ENCODE results near the gene SIGLEC7. TPM values are rescaled to one million over a fixed set of nuclear protein-coding genes. Genes with fewer than 3 reads are reported as not detected.
"Not testable (repeated sequence)": the region's sequence is repeated elsewhere in the genome, so short reads cannot be mapped to it uniquely, and the experiment has no call there.

Gene SIGLEC7
- total and polyA plus RNA-seq, 2 donors from 2014 or later = 1.2 to 4.0 TPM

DNA sequence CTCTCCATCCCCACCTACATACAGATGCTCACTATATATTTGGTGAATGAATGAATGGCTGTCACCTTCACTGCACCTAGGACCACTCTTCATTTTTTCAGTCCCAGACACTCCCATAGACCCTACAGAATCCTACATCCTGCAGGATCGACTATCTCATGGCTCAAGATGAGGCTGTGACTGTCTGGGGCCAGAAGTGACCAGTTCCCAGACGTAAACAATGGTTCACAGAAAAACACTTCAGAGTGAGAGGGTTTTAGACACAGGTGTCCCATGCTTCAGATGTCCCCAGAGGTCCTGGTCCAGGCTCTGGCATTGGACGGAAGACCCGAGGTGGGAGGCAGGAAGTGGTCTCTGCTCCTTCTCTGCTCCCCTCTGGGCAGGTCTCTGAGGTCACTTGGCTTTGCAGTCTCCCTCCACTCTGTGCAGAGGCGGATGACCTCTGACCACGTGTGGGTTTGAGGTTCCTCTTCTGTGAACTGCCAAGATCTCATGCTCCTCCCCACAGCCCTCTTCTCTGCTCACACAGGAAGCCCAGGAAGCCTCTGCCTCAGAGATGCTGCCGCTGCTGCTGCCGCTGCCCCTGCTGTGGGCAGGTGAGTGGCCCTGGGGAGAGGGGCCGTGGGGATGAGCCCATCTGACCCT is 24.9 kb downstream of the SIGLEC7 start:
- FAIRE-seq = no peak
- TF ChIP-seq, protein P1, sequence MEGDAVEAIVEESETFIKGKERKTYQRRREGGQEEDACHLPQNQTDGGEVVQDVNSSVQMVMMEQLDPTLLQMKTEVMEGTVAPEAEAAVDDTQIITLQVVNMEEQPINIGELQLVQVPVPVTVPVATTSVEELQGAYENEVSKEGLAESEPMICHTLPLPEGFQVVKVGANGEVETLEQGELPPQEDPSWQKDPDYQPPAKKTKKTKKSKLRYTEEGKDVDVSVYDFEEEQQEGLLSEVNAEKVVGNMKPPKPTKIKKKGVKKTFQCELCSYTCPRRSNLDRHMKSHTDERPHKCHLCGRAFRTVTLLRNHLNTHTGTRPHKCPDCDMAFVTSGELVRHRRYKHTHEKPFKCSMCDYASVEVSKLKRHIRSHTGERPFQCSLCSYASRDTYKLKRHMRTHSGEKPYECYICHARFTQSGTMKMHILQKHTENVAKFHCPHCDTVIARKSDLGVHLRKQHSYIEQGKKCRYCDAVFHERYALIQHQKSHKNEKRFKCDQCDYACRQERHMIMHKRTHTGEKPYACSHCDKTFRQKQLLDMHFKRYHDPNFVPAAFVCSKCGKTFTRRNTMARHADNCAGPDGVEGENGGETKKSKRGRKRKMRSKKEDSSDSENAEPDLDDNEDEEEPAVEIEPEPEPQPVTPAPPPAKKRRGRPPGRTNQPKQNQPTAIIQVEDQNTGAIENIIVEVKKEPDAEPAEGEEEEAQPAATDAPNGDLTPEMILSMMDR (IDR thresholded peaks at IDR 0.05; ENCODE audit: borderline replicate concordance, extremely low read depth, insufficient read depth) = no peak
- no peak overlapping the region for H3K4me3 ChIP-seq (ENCODE audit: low read length in 3 of 3)
- no peaks in the 10 kb centered on the region for H3K36me3 ChIP-seq (ENCODE audit: control insufficient read depth in 2 of 3, insufficient read depth in 3 of 3, low read length in 3 of 3)
- H3K9ac ChIP-seq (ENCODE audit: low read length in 3 of 3) = no peak overlapping the region
- DNase-seq = peak in 1 of 5 donors; percentile 63
- H3K4me1 ChIP-seq (ENCODE audit: control insufficient read depth in 2 of 3, insufficient read depth in 2 of 3, low read depth in 1 of 3, low read length in 3 of 3) = no peaks in the 10 kb centered on the region
- H3K27ac ChIP-seq (ENCODE audit: low read depth in 2 of 2, low read length in 2 of 2) = no peak overlapping the region
- no peaks in the 10 kb centered on the region for H3K27me3 ChIP-seq (ENCODE audit: control insufficient read depth, insufficient read depth, low read length)
- intact Hi-C loops (cut with DNase I) = no loop called here
- H3K9me3 ChIP-seq (ENCODE audit: control insufficient read depth in 2 of 3, insufficient read depth in 1 of 3, low read length in 3 of 3) = no peaks in the 10 kb centered on the region

- Histone ChIP-seq H3K9me3 (ENCODE audit: control insufficient read depth in 2 of 3, insufficient read depth in 1 of 3, low read length in 3 of 3) (no peaks in the 10 kb centered on the region), H3K4me1 (ENCODE audit: control insufficient read depth in 2 of 3, insufficient read depth in 2 of 3, low read depth in 1 of 3, low read length in 3 of 3) (no peaks in the 10 kb centered on the region), H3K36me3 (ENCODE audit: control insufficient read depth in 2 of 3, insufficient read depth in 3 of 3, low read length in 3 of 3) (no peaks in the 10 kb centered on the region), H3K9ac (ENCODE audit: low read length in 3 of 3) (no peak overlapping the region), H3K4me3 (ENCODE audit: low read length in 3 of 3) (no peak overlapping the region), H3K27me3 (ENCODE audit: control insufficient read depth, insufficient read depth, low read length) (no peaks in the 10 kb centered on the region), H3K27ac (ENCODE audit: low read depth in 2 of 2, low read length in 2 of 2) (no peak overlapping the region)
- DNase-seq = no peak
- intact Hi-C loops (cut with DNase I) = no loop called here
- no peak for FAIRE-seq
- TF ChIP-seq, protein P1 (IDR thresholded peaks at IDR 0.05; ENCODE audit: borderline replicate concordance, extremely low read depth, insufficient read depth) = no peak
Measured at GRCh38 chr19:51168564-51169282, 26.6 kb downstream of the SIGLEC7 start.

DNA sequence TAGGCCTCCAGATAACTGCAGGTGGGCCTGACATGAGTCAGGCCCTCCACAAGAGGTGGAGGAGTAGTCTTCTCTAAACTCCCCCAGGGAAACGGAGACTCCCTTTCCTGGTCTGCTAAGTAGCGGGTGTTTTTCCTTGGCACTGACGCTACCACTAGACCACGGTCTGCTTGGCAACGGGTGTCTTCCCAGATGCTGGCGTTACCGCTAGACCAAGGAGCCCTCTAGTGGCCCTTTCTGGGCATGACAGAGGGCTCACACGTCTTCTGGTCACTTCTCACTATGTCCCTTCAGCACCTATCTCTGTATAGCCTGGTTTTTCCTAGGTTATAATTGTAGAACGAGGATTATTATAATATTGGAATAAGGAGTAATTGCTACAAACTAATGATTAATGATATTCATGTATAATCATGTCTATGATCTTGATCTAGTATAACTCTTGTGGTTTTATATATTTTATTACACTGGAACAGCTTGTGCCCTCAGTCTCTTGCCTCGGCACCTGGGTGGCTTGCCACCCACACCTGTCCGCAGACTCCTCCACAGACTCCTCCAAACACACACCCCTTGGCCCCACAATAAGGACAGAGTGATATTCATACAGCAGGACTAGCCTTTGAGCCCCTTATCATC is 27.3 kb downstream of the SIGLEC7 start:
- H3K27me3 ChIP-seq (ENCODE audit: control insufficient read depth, insufficient read depth, low read length); H3K4me3 ChIP-seq (ENCODE audit: low read length in 3 of 3); H3K36me3 ChIP-seq (ENCODE audit: control insufficient read depth in 2 of 3, insufficient read depth in 3 of 3, low read length in 3 of 3); H3K9ac ChIP-seq (ENCODE audit: low read length in 3 of 3); H3K27ac ChIP-seq (ENCODE audit: low read depth in 2 of 2, low read length in 2 of 2); intact Hi-C loops (cut with DNase I); H3K9me3 ChIP-seq (ENCODE audit: control insufficient read depth in 2 of 3, insufficient read depth in 1 of 3, low read length in 3 of 3); H3K4me1 ChIP-seq (ENCODE audit: control insufficient read depth in 2 of 3, insufficient read depth in 2 of 3, low read depth in 1 of 3, low read length in 3 of 3): not testable (repeated sequence)
- DNase-seq (peak; percentile 46 to 86 (median 67)), FAIRE-seq (peak; percentile 17)
- TF ChIP-seq, protein P1 (IDR thresholded peaks at IDR 0.05; ENCODE audit: borderline replicate concordance, extremely low read depth, insufficient read depth) = peak; percentile 63
